Activated CD8-positive, alpha-beta memory T cell treated with anti-CD3 and anti-CD28 coated beads for 36 hours (primary cell): ENCODE data around the gene TXNRD1. TPM values are rescaled to one million over a fixed set of nuclear protein-coding genes. Genes with fewer than 3 reads are reported as not detected.

Experiments
- CTCF ChIA-PET: fragments of 350-600 bp; sonication (Branson Sonifier 250); formaldehyde crosslinking; loops from one replicate; lab custom pipeline; 2021; ENCODE audit warnings: antibody characterized with exemption; lab: Charles Lee
- POLR2A ChIA-PET: fragments of 350-600 bp; sonication (Branson Sonifier 250); formaldehyde crosslinking; loops from one replicate; lab custom pipeline; 2021; ENCODE audit warnings: antibody characterized with exemption; lab: Charles Lee
- total RNA-seq, 2 experiments: library from RNA; stranded (reverse); gene quantifications; one replicate each; pipeline ENCODE4 v1.2.3, GENCODE V29; 2021

The TXNRD1 gene
- total RNA-seq, 2 experiments from 2014 or later = 112 to 120 TPM

DNA sequence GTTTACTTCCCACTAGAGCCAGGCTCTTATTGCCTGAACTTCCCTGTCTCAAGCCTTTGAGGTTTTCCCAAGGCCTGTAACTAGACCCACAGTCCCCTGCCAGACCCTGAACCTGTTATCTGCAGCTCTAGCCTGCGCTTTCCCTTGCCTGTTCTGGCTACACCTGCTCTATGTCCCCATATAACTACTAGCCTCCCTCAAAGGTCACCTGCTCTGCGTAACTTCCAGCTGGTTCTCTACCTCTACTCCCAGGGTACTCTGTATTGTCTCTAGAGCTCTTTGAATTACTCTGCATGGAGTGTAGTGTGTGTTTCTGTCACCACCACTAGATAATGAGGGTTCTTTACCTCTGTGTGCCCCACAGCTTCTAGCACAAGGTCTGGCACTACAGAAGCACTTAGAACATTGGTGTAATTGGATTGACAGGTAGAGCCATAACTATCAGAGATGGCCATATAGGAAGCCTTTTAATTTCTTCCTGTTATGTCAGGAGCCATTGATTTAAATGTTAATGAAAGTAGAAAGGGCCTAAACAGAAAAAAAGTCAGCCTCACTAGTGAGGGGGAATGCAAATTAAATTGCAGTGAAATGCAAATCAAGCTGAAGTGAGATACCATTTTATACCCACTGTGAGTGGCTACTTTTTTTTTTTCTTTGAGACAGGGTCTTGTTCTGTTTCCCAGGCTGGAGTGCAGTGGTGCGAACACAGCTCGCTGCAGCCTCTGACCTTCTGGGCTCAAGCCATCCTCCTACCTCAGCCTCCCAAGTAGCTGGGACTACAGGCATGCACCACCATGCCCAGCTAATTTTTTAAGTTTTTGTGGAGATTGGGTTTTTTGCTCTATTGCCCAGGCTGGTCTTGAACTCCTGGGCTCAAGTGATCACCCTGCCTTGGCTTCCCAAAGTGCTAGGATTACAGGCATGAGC lies 135.7 kb downstream of the TXNRD1 start:
- ChIA-PET POLR2A (no interaction called here), CTCF (no interaction called here)

GRCh38 chr12:104352106-104352713 lies 136.6 kb downstream of the TXNRD1 start:
- ChIA-PET CTCF (no interaction called here), POLR2A (no interaction called here)

DNA sequence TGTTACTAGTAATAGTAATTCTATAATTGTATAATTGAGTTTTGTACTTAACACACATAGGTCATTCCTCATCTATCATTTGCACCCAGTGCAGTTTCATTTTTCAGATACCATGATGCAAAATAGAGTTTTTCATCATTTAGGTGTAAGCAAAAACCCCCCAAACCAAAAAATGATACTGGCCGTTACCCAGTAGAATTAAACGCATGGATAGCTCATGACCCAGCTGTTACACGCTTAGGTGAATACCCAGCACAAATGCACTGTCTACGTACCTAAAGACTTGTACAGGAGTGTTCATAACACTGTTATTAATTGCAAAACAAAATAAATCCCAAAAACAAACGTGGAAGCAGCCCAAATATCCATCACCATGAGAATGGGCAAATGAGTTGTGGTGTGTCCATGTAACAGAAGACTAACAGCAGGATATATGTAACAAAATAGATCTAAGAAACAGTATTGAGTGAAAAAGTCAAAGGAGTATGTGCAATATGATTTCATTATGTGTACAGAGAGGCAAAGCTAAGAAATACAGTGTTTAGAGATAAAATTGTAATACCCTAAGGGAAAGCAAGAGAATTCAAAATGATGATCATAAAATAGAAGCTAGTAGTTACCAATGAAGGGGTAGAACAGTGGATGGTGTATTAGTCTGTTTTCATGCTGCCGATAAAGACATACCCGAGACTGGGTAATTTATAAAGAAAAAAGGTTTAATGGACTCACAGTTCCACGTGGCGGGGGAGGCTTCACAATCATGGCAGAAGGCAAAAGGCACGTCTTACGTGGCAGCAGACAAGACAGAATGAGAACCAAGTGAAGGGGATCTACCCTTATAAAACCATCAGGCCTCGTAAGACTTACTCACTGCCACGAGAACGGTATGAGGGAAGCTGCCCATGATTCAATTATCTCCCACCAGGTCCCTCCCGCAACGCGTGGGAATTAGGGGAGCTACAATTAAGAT lies 137.7 kb downstream of the TXNRD1 start:
- ChIA-PET CTCF (no interaction called here), POLR2A (no interaction called here)

DNA sequence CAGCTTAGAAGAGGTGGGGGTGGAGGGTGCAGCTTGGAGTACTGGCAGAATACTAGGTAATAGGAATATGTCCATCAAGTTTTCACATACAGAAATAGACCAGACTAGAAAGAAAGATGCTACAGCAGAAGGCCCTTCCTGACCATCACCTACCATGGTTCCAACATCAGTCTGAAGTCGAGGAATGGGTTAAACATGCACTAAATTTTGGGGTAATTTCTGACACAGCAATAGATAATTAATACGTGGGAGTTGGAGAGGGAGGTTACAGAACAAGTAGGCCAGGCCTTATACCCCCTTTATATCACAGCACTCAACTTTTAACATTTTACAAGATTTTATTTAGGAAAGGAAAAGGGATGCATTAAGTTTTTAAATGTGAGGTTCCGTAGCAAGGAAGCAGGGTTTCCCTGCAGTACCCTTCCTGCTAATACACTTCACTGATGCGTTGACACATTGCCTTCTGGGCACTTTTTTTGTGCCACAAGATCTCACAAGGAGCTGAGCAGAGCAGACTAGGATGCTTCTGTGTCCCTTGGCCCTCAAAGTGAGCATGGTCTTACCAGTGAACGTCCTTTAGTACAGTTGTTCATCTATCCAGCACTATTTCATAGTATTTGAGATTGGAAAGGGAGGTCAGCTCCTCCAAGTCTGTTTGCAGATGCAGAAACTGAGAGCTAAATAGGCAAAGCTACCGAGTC lies 138.7 kb downstream of the TXNRD1 start:
- POLR2A ChIA-PET = no interaction called here

DNA sequence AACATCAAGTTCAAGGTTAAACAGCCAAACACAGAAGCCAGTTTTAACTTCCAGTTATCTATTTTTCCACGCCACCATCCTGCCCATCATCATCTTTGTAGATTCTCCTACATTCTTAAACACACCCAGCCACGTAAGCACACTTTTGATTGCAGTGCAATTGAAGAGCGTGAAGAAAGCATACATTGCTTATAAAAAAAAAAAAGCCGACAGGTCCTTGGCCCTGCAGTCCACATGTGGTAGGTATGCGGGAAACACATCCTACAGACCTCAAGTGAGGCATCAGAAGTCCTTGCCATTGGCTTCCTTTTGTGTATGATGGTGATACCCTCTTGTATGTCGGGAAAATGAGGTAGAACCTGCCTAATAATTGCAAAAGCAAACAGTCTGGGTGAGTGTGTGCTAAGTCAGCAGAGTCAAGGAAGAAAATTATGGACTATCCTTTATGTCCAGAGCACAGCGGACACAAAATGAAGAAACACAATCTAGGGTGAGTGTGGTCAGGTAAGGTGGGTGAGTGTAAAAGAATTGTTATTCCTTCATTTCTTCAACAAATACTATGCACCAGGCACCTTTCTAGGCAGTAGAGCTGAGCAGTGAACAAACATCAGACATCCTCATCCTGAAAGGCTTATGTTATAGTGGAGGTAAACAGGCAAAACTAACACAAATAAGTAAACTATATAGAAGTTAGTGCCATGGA lies 139.4 kb downstream of the TXNRD1 start:
- CTCF ChIA-PET = no interaction called here
- POLR2A ChIA-PET = no interaction called here

More for the DNA sequence above, 138.7 kb downstream of the TXNRD1 start:
- CTCF ChIA-PET = no interaction called here

GRCh38 chr12:104355630-104356029 lies 140.1 kb downstream of the TXNRD1 start:
- POLR2A ChIA-PET = no interaction called here
- CTCF ChIA-PET = no interaction called here

DNA sequence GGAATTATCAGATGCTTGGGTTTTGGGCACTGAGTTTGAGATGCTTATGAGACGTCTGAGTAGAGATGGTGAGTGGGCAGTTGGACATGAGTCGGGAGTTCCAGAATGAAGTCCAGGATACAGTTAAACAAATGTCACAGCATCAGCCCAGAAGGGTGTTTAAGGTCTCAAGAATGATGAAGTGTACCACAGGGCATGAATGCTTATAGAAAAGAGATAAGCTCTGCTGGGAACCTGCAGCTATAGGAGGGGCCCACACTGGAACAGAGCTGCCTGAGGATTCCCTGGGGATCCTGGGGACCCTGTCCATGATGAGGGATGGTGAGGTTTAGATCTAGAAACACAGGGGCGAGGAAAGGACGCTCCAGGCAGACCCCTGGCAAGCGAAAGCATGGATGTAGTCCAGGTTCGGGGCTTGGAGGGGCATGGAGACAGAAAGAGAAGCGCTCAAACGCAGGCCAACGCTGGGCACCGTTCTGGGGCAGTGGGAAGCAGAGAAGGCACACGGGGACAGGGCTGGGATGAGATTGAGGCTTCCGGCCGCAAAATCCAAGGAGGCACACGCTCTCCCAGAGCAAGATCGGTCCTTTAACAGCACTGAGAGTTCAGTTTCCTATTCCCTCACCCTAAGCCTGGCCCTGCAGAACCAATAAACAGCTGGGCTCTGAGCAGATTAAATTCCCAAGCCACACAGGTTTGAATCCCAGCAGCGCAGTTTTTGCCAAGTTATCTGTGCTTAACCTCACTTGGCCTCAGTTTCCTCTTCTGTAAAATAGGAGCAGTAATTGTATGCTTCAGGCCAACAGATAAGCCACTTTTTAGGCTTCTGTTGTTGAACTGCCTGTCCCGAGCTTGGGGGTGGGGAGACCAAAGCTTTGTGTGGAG lies 140.9 kb downstream of the TXNRD1 start:
- ChIA-PET POLR2A (no interaction called here), CTCF (interaction anchor here (0.7 to 2.3 kb wide), 2 partner anchors 131 to 157 kb away, joined by 3 to 6 read pairs; no protein-coding TSS in a partner anchor)

GRCh38 chr12:104357421-104357952 lies 141.9 kb downstream of the TXNRD1 start:
- ChIA-PET CTCF (interaction anchor here (0.7 to 2.3 kb wide), 3 partner anchors 124 to 633 kb away, joined by 3 to 7 read pairs (median 6); no protein-coding TSS in a partner anchor), POLR2A (no interaction called here)

- CTCF ChIA-PET = interaction anchor here (0.9 to 2.3 kb wide), 6 partner anchors 14 to 243 kb away, joined by 3 to 6 read pairs (median 4); no protein-coding TSS in a partner anchor
- POLR2A ChIA-PET = no interaction called here
Observed at GRCh38 chr12:104358353-104359003, 142.9 kb downstream of the TXNRD1 start.

GRCh38 chr12:104359216-104359615 lies 143.6 kb downstream of the TXNRD1 start:
- ChIA-PET POLR2A (no interaction called here), CTCF (interaction anchor here (1.1 to 1.2 kb wide), 2 partner anchors 45 to 168 kb away, joined by 4 read pairs; no protein-coding TSS in a partner anchor)

DNA sequence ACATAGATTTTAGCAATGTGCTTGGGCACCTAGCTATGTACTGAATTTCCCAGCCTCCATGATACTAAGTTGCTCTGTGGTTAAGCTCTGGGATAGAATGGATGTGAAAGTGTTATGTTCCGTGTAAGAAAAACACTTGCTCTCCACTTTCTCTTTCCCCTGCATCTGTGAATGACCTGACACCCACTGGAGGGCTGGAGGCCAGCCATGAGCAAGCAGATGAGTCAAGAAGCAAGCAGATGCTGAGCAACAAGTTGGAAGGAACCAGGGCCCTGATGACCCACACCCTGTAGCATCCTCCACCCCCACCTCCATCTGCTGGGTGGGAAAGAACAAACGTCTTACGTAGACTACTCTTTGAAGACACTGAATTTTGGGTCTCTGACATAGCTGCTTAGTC lies 144.6 kb downstream of the TXNRD1 start:
- ChIA-PET POLR2A (no interaction called here), CTCF (interaction anchor here (1.0 kb wide), 1 partner anchor 144 kb away, joined by 4 read pairs; the partner anchor contains the start of gene TXNRD1)

GRCh38 chr12:104360983-104361707 lies 145.6 kb downstream of the TXNRD1 start:
- POLR2A ChIA-PET = no interaction called here
- CTCF ChIA-PET = no interaction called here

DNA sequence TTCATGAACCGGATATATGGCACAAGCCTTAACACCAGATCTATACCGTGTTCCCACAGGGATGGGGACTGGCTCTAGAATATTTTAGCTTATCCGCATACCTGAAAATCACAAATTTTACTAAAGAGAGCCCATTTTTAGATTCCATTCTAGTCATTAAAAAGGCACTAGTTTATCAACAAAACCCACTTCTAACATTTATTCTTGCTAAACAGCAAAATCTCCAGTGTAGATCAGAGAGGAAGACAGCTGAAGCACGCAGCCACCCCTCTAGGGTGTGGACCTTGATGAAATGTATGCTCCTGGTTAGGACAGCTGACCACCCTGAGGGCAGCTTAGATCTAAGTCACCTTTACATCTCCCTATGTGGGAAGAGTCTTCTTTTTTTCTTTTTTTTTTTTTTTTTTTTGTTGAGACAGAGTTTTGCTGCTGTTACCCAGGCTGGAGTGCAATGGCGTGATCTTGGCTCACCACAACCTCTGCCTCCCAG lies 150.4 kb downstream of the TXNRD1 start:
- ChIA-PET POLR2A (no interaction called here), CTCF (interaction anchor here (0.6 kb wide), 1 partner anchor 538 kb away, joined by 3 read pairs; no protein-coding TSS in a partner anchor)

DNA sequence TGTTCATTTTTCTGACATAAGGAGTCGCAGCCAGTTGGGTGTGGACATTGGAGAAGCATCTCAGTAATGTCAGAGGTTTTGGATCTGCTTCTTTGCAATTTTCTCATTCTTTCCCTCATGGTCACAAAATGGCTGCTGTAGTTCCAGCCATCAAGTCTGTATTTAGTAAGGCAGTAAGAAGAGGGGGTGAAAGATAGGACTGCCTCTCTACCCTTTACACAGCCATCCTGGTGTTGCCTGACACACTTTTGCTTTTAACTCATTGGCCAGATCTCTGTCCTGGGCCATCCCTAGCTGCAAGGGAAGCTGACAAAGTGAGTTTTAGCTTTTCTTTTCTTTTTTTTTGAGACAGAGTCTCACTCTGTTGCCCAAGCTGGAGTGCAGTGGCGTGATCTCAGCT lies 154.1 kb downstream of the TXNRD1 start:
- POLR2A ChIA-PET = no interaction called here
- CTCF ChIA-PET = no interaction called here
